Activated CD8-positive, alpha-beta T cell treated with anti-CD3 and anti-CD28 coated beads, Interleukin-2, amount 10 ng/mL, durations not matched to agents 7 days and 5 days (primary cell): ENCODE measurements around the gene CDHR2. TPM values are rescaled to one million over a fixed set of nuclear protein-coding genes. Genes with fewer than 3 reads are reported as not detected.

Source experiments
- ATAC-seq: fragments of 150-1000 bp; cut with Tn5 transposase; one replicate; pipeline ENCODE4 v1.10.0; 2021; ENCODE audit warnings: moderate library complexity
- CTCF ChIA-PET: fragments of 350-600 bp; sonication (Branson Sonifier 250); formaldehyde crosslinking; loops from one replicate; lab custom pipeline; 2021; ENCODE audit warnings: antibody characterized with exemption; lab: Charles Lee
- POLR2A ChIA-PET: fragments of 350-600 bp; sonication (Branson Sonifier 250); formaldehyde crosslinking; loops from one replicate; lab custom pipeline; 2021; ENCODE audit warnings: antibody characterized with exemption; lab: Charles Lee
- DNase-seq: peaks from one replicate; pipeline ENCODE4 v3.0.0-alpha.2; 2020
- H3K27ac Mint-ChIP-seq: one replicate; pipeline ENCODE4 v1.8.0; 2021; ENCODE audit warnings: mild to moderate bottlenecking, mixed read lengths
- H3K27me3 Mint-ChIP-seq: one replicate; pipeline ENCODE4 v1.8.0; 2021; ENCODE audit warnings: low read depth, mixed read lengths
- H3K36me3 Mint-ChIP-seq: one replicate; pipeline ENCODE4 v1.8.0; 2021; ENCODE audit warnings: low read depth, mixed read lengths
- H3K4me1 Mint-ChIP-seq: one replicate; pipeline ENCODE4 v1.8.0; 2021; ENCODE audit warnings: low read depth, mixed read lengths
- H3K4me3 Mint-ChIP-seq: one replicate; pipeline ENCODE4 v1.8.0; 2021; ENCODE audit warnings: mild to moderate bottlenecking, mixed read lengths
- H3K9me3 Mint-ChIP-seq: one replicate; pipeline ENCODE4 v1.8.0; 2022; ENCODE audit warnings: mixed read lengths; ENCODE audit not compliant: insufficient read depth
- total RNA-seq, 2 experiments: library from RNA; stranded (reverse); gene quantifications; one replicate each; pipeline ENCODE4 v1.2.3, GENCODE V29; 2021

Gene CDHR2
- total RNA-seq, 2 experiments from 2014 or later: 2.1 to 2.2 TPM

DNA sequence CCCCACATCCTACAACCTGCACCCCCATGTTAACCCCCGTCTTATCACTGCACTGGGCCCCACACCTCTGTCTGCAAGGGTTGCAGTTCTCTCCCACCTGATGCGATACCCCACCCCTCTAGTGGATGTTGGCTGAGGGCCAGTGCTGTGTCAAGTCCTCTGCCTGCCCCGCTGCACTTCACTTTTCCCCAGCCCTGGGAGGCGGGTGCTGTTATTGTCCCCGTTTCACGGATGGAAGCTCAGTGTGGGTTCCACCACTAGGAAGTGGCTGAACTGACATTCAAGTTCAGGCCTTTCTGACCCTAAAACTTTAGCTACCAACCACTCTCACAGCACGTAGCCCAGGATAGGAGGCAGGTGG lies 77.7 kb downstream of the CDHR2 start:
- POLR2A ChIA-PET: no interaction called here
- no peak overlapping the region for H3K4me3 Mint-ChIP-seq
- peaks cover 62% of the 10 kb centered on the region for H3K27me3 Mint-ChIP-seq
- H3K9me3 Mint-ChIP-seq: no peaks in the 10 kb centered on the region
- H3K27ac Mint-ChIP-seq: no peak overlapping the region
- CTCF ChIA-PET: no interaction called here
- DNase-seq (no peak), ATAC-seq (no peak)
- H3K4me1 Mint-ChIP-seq: peaks cover 16% of the 10 kb centered on the region
- H3K36me3 Mint-ChIP-seq: no peaks in the 10 kb centered on the region

DNA sequence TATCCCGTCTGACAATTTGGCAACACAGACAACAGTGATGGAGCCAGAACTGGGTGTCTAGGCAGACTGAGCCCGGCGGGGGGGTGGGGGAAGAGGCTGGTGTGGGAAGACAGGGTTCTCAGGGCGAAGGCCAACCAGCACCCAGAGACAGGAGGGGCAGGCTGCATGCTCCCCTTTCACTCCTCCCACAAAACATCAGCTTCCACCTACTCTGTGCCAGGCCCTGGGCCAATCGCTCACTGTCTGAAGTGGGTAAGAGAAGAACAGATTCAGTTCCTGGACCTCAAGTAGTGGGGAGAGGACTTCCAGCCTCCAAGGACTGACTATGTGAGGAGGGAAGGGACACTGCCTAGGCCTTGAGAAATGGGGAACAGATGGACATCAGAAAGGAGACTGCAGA lies 78.4 kb downstream of the CDHR2 start:
- POLR2A ChIA-PET: no interaction called here
- Mint-ChIP-seq H3K27me3 (peaks cover 58% of the 10 kb centered on the region), H3K27ac (no peak overlapping the region), H3K4me3 (no peak overlapping the region), H3K9me3 (no peaks in the 10 kb centered on the region), H3K4me1 (peaks cover 16% of the 10 kb centered on the region), H3K36me3 (no peaks in the 10 kb centered on the region)
- no peak for DNase-seq
- CTCF ChIA-PET: no interaction called here
- ATAC-seq: no peak

- peaks cover 65% of the 10 kb centered on the region for H3K27me3 Mint-ChIP-seq
- H3K27ac Mint-ChIP-seq: no peak overlapping the region
- no peak overlapping the region for H3K4me3 Mint-ChIP-seq
- H3K9me3 Mint-ChIP-seq: no peaks in the 10 kb centered on the region
- ChIA-PET CTCF (interaction anchor here (0.6 kb wide), 1 partner anchor 178 kb away, joined by 3 read pairs; no protein-coding TSS in a partner anchor), POLR2A (no interaction called here)
- H3K36me3 Mint-ChIP-seq: no peaks in the 10 kb centered on the region
- DNase-seq (no peak), ATAC-seq (no peak)
- H3K4me1 Mint-ChIP-seq: peaks cover 18% of the 10 kb centered on the region
These were observed 79.5 kb downstream of the CDHR2 start for GRCh38 chr5:176628406-176629228.

DNA sequence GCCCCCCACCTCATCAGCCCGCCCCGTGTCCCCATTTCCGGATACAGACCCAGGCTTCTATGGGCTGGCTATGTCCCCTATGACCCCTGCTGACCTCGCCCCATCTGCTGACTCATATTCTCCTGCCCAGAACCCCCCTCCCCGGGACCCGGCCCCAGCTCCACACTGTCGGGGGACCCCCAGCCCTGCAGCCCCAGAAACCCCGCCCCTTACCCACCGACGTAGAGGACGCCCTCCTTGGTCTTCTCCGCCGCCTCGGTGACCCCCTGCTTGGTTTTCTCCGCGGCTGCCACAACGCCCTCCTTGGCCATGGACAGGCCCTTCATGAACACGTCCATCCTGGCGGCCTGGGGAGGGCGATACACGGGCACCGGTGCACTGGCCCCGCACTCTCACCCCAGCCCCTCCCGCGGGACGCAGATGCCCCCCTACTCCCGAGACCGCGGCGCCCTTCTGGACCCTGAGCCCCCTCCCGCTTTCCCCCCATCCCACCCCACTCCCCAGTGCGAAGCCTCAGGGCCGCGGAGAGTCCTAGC lies 80.2 kb downstream of the CDHR2 start:
- CTCF ChIA-PET: interaction anchor here (1.3 to 2.3 kb wide), 3 partner anchors 18 to 900 kb away, joined by 3 to 15 read pairs (median 6); partner anchors contain the start of gene TSPAN17
- H3K4me3 Mint-ChIP-seq: no peak overlapping the region

GRCh38 chr5:176629853-176630680 lies 80.9 kb downstream of the CDHR2 start, which contains the start of the genes EIF4E1B and SNCB:
TSS of gene EIF4E1B (plus strand) at chr5:176630675. CDS start at chr5:176642788, 12,113 bp downstream.
TSS of gene SNCB (minus strand) at chr5:176630534. CDS start at chr5:176629654, 880 bp downstream.
- Mint-ChIP-seq H3K27me3 (peaks cover 68% of the 10 kb centered on the region), H3K36me3 (no peaks in the 10 kb centered on the region), H3K4me3 (peak within 1 kb of the TSS; percentile 11), H3K27ac (peak within 1 kb of the TSS; percentile 19), H3K4me1 (peaks cover 25% of the 10 kb centered on the region), H3K9me3 (no peaks in the 10 kb centered on the region)
- peak; percentile 64 for DNase-seq
- ChIA-PET CTCF (interaction anchor here (0.7 to 2.3 kb wide), 6 partner anchors 8 to 900 kb away, joined by 3 to 15 read pairs (median 4); partner anchors contain the start of gene TSPAN17), POLR2A (interaction anchor here (0.8 to 1.6 kb wide), 3 partner anchors 8 to 217 kb away, joined by 3 to 4 read pairs (median 3); partner anchors contain the start of gene TSPAN17)
- peak; percentile 94 for ATAC-seq

More for the DNA sequence above, 80.2 kb downstream of the CDHR2 start:
- H3K4me1 Mint-ChIP-seq: peaks cover 25% of the 10 kb centered on the region
- ATAC-seq: no peak
- no peak for DNase-seq
- H3K27ac Mint-ChIP-seq: no peak overlapping the region
- no peaks in the 10 kb centered on the region for H3K9me3 Mint-ChIP-seq
- POLR2A ChIA-PET: interaction anchor here (1.6 kb wide), 1 partner anchor 18 kb away, joined by 4 read pairs; the partner anchor contains the start of gene TSPAN17
- peaks cover 66% of the 10 kb centered on the region for H3K27me3 Mint-ChIP-seq
- no peaks in the 10 kb centered on the region for H3K36me3 Mint-ChIP-seq

GRCh38 chr5:176630681-176631222 lies 81.6 kb downstream of the CDHR2 start:
- no peaks in the 10 kb centered on the region for H3K36me3 Mint-ChIP-seq
- H3K4me3 Mint-ChIP-seq: peak overlapping the region; percentile 11
- peaks cover 69% of the 10 kb centered on the region for H3K27me3 Mint-ChIP-seq
- DNase-seq: no peak
- peak overlapping the region; percentile 19 for H3K27ac Mint-ChIP-seq
- no peak for ATAC-seq
- ChIA-PET POLR2A (interaction anchor here (0.8 to 1.6 kb wide), 3 partner anchors 9 to 216 kb away, joined by 3 to 4 read pairs (median 3); partner anchors contain the start of gene TSPAN17), CTCF (interaction anchor here (0.7 to 2.3 kb wide), 6 partner anchors 9 to 901 kb away, joined by 3 to 15 read pairs (median 4); partner anchors contain the start of gene TSPAN17)
- H3K4me1 Mint-ChIP-seq: peaks cover 25% of the 10 kb centered on the region
- no peaks in the 10 kb centered on the region for H3K9me3 Mint-ChIP-seq

DNA sequence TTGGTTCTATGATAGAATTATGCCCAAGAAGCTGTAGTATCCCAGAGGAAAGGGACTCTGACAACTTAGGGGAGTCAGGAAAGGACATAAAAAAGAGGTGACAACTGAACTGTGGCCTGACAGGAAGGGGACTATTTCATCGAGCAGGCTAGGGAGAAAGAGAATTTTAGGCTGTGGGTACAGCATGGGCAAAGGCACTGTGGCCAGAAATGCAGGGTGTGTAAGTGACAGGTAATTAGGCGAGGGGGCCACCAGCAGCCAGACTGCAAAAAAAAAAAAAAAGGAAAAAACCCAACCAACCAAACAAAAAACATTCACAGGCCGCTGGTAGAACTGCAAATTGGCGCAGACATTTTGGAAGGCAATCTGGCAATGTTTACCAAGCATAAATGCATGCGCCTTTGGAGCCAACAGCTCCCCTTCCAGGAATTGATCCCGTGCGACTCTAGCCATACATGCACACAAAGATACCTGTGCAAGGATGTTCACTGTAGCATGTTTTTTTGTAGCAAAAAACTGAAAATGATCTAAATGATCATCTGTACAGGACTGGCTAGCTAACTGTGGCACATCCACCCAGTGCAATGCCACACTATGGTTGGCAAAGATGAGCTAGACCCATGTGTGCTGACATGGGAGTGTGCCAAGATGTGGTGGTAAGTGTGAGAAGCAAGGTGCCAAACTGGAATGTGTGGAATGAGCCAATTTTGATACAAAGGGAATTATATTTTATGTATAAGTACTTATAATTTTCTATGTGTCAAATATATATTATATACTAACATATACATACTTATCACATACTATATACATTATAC lies 82.5 kb downstream of the CDHR2 start:
- Mint-ChIP-seq H3K36me3 (no peaks in the 10 kb centered on the region), H3K4me1 (peaks cover 25% of the 10 kb centered on the region), H3K27me3 (peaks cover 65% of the 10 kb centered on the region), H3K9me3 (no peaks in the 10 kb centered on the region), H3K4me3 (no peak overlapping the region), H3K27ac (no peak overlapping the region)
- DNase-seq (no peak), ATAC-seq (no peak)
- CTCF ChIA-PET: interaction anchor here (2.3 kb wide), 1 partner anchor 29 kb away, joined by 15 read pairs; no protein-coding TSS in a partner anchor
- POLR2A ChIA-PET: no interaction called here

GRCh38 chr5:176632745-176633144 lies 83.6 kb downstream of the CDHR2 start:
- DNase-seq: no peak
- Mint-ChIP-seq H3K4me3 (no peak overlapping the region), H3K4me1 (peaks cover 25% of the 10 kb centered on the region), H3K27me3 (peaks cover 60% of the 10 kb centered on the region), H3K9me3 (no peaks in the 10 kb centered on the region), H3K27ac (no peak overlapping the region), H3K36me3 (no peaks in the 10 kb centered on the region)
- ATAC-seq: no peak
- CTCF ChIA-PET: no interaction called here
- POLR2A ChIA-PET: interaction anchor here (0.6 kb wide), 1 partner anchor 11 kb away, joined by 3 read pairs; no protein-coding TSS in a partner anchor

DNA sequence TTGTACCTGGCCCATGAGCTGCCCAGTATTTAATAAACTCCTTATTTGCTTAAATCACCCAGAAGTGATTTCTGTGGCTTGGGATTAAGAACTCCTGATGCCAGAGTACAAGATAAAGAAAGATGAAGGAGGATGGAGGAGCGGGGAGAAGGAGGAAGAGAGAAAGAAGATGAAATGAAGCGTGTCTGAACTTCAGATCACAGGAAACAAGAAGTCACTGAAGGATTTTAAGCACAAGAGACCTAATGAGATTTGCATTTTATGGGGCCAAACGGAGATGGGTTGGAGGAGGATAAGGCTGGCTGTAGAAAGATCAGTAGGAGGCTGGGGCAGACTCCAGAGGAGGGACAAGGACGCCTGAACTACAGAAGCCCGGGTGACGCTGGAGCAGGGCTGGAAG lies 84.5 kb downstream of the CDHR2 start:
- no peaks in the 10 kb centered on the region for H3K9me3 Mint-ChIP-seq
- H3K27ac Mint-ChIP-seq: no peak overlapping the region
- H3K27me3 Mint-ChIP-seq: peaks cover 56% of the 10 kb centered on the region
- H3K4me3 Mint-ChIP-seq: no peak overlapping the region
- ATAC-seq (no peak), DNase-seq (no peak)
- ChIA-PET POLR2A (interaction anchor here (0.6 kb wide), 1 partner anchor 305 kb away, joined by 3 read pairs; no protein-coding TSS in a partner anchor), CTCF (interaction anchor here (0.9 to 2.2 kb wide), 2 partner anchors 14 to 27 kb away, joined by 3 to 9 read pairs; partner anchors contain the start of gene TSPAN17)
- H3K36me3 Mint-ChIP-seq: no peaks in the 10 kb centered on the region
- peaks cover 20% of the 10 kb centered on the region for H3K4me1 Mint-ChIP-seq

DNA sequence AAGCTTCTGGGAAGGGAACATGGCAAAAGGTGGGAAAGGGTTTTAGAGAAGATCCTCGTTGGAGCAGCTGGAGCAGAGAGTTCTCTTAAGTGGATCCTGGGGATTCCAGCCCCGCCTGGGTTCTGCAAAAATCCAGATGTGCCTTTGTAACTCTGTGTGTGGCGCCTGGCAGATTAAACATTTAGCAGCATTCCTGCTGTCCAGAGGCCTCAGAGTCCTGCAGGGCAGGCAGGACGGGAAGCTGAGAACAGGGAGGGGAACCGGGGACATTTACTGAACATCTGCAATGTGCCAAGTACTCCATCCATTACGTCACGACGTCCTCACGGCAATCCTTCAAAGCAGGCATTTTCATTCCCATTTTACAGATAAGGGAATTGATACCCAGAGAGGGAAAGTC lies 87.3 kb downstream of the CDHR2 start:
- DNase-seq (no peak), ATAC-seq (no peak)
- H3K27ac Mint-ChIP-seq: no peak overlapping the region
- no peak overlapping the region for H3K4me3 Mint-ChIP-seq
- no peaks in the 10 kb centered on the region for H3K36me3 Mint-ChIP-seq
- H3K27me3 Mint-ChIP-seq: peaks cover 36% of the 10 kb centered on the region
- peaks cover 9% of the 10 kb centered on the region for H3K4me1 Mint-ChIP-seq
- ChIA-PET CTCF (no interaction called here), POLR2A (no interaction called here)
- H3K9me3 Mint-ChIP-seq: no peaks in the 10 kb centered on the region
